HEK293 (cell line): ENCODE data around the gene IFT172.

Experiments
- CTCF ChIA-PET: fragments of 350-600 bp; formaldehyde crosslinking; extraction: SDS; loops from one replicate; lab custom pipeline; 2021; ENCODE audit warnings: antibody characterized with exemption; lab: Yijun Ruan, JAX
- POLR2A ChIA-PET: fragments of 300-600 bp; formaldehyde crosslinking; extraction: SDS; loops from one replicate; lab custom pipeline; 2020; ENCODE audit warnings: antibody characterized with exemption, inconsistent platforms; lab: Yijun Ruan, JAX
- H3K27ac ChIP-seq: fragments of 200-500 bp; sonication (Bioruptor generic); 2 replicates; pipeline ENCODE4 v1.5.1; 2014; ENCODE audit warnings: low read depth, low read length, control low read depth, inconsistent platforms; ENCODE audit errors: extremely low read depth
- H3K36me3 ChIP-seq, 2 experiments: fragments of 200-500 bp in 1 of 2; sonication (Bioruptor generic) in 1 of 2; 1 replicate in 1 of 2; 2 replicates in 1 of 2; pipeline ENCODE4 v1.5.1; 2014 to 2017; ENCODE audit warnings: inconsistent platforms in 2 of 2, low read length in 2 of 2; ENCODE audit not compliant: control insufficient read depth in 2 of 2, insufficient read depth in 1 of 2
- H3K4me1 ChIP-seq: fragments of 200-500 bp; sonication (Bioruptor generic); 2 replicates; pipeline ENCODE4 v1.5.1; 2014; ENCODE audit warnings: mild to moderate bottlenecking, low read length, inconsistent platforms; ENCODE audit not compliant: control insufficient read depth, insufficient read depth
- H3K4me3 ChIP-seq: 2 replicates; pipeline ENCODE4 v1.5.1; 2011; ENCODE audit warnings: low read depth, mild to moderate bottlenecking, control low read depth, low read length, moderate library complexity
- H3K9me3 ChIP-seq: fragments of 200-500 bp; sonication (Bioruptor generic); 2 replicates; pipeline ENCODE4 v1.5.1; 2014; ENCODE audit warnings: low read depth, low read length, inconsistent platforms; ENCODE audit not compliant: control insufficient read depth, insufficient read depth
- CTCF ChIP-seq: fragments of 450-650 bp; formaldehyde crosslinking; IDR thresholded peaks from 2 replicates; pipeline ENCODE4 v1.5.1; 2016; ENCODE audit warnings: missing biosample characterization, missing genetic modification characterization
- GLI4 ChIP-seq: fragments of 450-650 bp; formaldehyde crosslinking; IDR thresholded peaks from 2 replicates; pipeline ENCODE4 v1.5.1; 2016; ENCODE audit warnings: missing biosample characterization, missing genetic modification characterization
- HOXA7 ChIP-seq: sonication (generic); formaldehyde crosslinking; IDR thresholded peaks from 2 replicates; pipeline ENCODE4 v1.8.1; 2022; ENCODE audit warnings: missing genetic modification reagents, borderline replicate concordance
- KLF10 ChIP-seq: fragments of 450-650 bp; IDR thresholded peaks from 2 replicates; pipeline ENCODE4 v1.5.1; 2018; ENCODE audit warnings: missing biosample characterization, mild to moderate bottlenecking, missing genetic modification characterization
- KLF9 ChIP-seq: fragments of 450-650 bp; formaldehyde crosslinking; IDR thresholded peaks from 2 replicates; pipeline ENCODE4 v1.5.1; 2016; ENCODE audit warnings: missing biosample characterization, missing genetic modification characterization, low read depth
- MEIS1 ChIP-seq: sonication (generic); formaldehyde crosslinking; IDR thresholded peaks from 2 replicates; pipeline ENCODE4 v1.8.1; 2022; ENCODE audit warnings: missing genetic modification reagents, mild to moderate bottlenecking, borderline replicate concordance
- MYNN ChIP-seq: fragments of 450-650 bp; formaldehyde crosslinking; IDR thresholded peaks from 2 replicates; pipeline ENCODE4 v1.5.1; 2016; ENCODE audit warnings: missing biosample characterization, missing genetic modification characterization, borderline replicate concordance
- RBAK ChIP-seq: fragments of 450-650 bp; formaldehyde crosslinking; IDR thresholded peaks from 2 replicates; pipeline ENCODE4 v1.5.1; 2016; ENCODE audit warnings: missing biosample characterization, missing genetic modification characterization
- TCF7L2 ChIP-seq: IDR thresholded peaks from 2 replicates; pipeline ENCODE4 v1.6.1; 2011; ENCODE audit warnings: low read depth, mild to moderate bottlenecking, inconsistent platforms, low read length, moderate library complexity, borderline replicate concordance
- ZIC2 ChIP-seq: fragments of 450-650 bp; formaldehyde crosslinking; IDR thresholded peaks from 2 replicates; pipeline ENCODE4 v1.5.1; 2016; ENCODE audit warnings: missing biosample characterization, missing genetic modification characterization
- ZNF26 ChIP-seq: fragments of 450-650 bp; formaldehyde crosslinking; IDR thresholded peaks from 2 replicates; pipeline ENCODE4 v1.5.1; 2016; ENCODE audit warnings: missing biosample characterization, missing genetic modification characterization
- ZNF292 ChIP-seq: fragments of 450-650 bp; formaldehyde crosslinking; IDR thresholded peaks from 2 replicates; pipeline ENCODE4 v1.5.1; 2016; ENCODE audit warnings: low read depth, missing biosample characterization, missing genetic modification characterization, borderline replicate concordance
- ZNF302 ChIP-seq: fragments of 450-650 bp; formaldehyde crosslinking; IDR thresholded peaks from 2 replicates; pipeline ENCODE4 v1.5.1; 2016; ENCODE audit warnings: missing biosample characterization, missing genetic modification characterization, low read depth
- ZNF391 ChIP-seq: fragments of 450-650 bp; formaldehyde crosslinking; IDR thresholded peaks from 2 replicates; pipeline ENCODE4 v1.5.1; 2016; ENCODE audit warnings: low read depth, missing biosample characterization, missing genetic modification characterization, borderline replicate concordance
- ZNF426 ChIP-seq: fragments of 450-650 bp; formaldehyde crosslinking; IDR thresholded peaks from 2 replicates; pipeline ENCODE4 v1.5.1; 2017; ENCODE audit warnings: missing biosample characterization, missing genetic modification characterization, mild to moderate bottlenecking, inconsistent platforms, moderate library complexity
- ZNF558 ChIP-seq: fragments of 450-650 bp; formaldehyde crosslinking; IDR thresholded peaks from 2 replicates; pipeline ENCODE4 v1.5.1; 2016; ENCODE audit warnings: missing biosample characterization, missing genetic modification characterization
- ZNF561 ChIP-seq: fragments of 450-650 bp; IDR thresholded peaks from 2 replicates; pipeline ENCODE4 v1.5.1; 2018; ENCODE audit warnings: missing biosample characterization, missing genetic modification characterization, borderline replicate concordance
- ZNF610 ChIP-seq: fragments of 450-650 bp; formaldehyde crosslinking; IDR thresholded peaks from 2 replicates; pipeline ENCODE4 v1.5.1; 2016; ENCODE audit warnings: missing biosample characterization, missing genetic modification characterization, borderline replicate concordance
- ZNF830 ChIP-seq: fragments of 450-650 bp; IDR thresholded peaks from 2 replicates; pipeline ENCODE4 v1.5.0; 2018; ENCODE audit warnings: missing biosample characterization, missing genetic modification characterization, low read depth, mild to moderate bottlenecking, moderate library complexity
- ZSCAN4 ChIP-seq: fragments of 450-650 bp; formaldehyde crosslinking; IDR thresholded peaks from 2 replicates; pipeline ENCODE4 v1.5.1; 2017; ENCODE audit warnings: missing biosample characterization, missing genetic modification characterization
- ZSCAN5A ChIP-seq: fragments of 450-650 bp; formaldehyde crosslinking; IDR thresholded peaks from 2 replicates; pipeline ENCODE4 v1.5.1; 2016; ENCODE audit warnings: missing biosample characterization, missing genetic modification characterization

Gene IFT172

GRCh38 chr2:27445155-27445554 is 44.4 kb downstream of the IFT172 start:
- TF ChIP-seq HOXA7 (no peak), ZNF558 (no peak), TCF7L2 (no peak), ZNF292 (tag by site-specific recombination) (no peak), ZNF302 (tag by site-specific recombination) (no peak), MEIS1 (CRISPR knock-in tag) (no peak), ZNF391 (tag by site-specific recombination) (no peak), CTCF (tag by site-specific recombination) (no peak), KLF9 (tag by site-specific recombination) (no peak), ZNF561 (tag by site-specific recombination) (no peak), ZIC2 (tag by site-specific recombination) (no peak), ZNF610 (tag by site-specific recombination) (no peak), ZSCAN4 (tag by site-specific recombination) (no peak), ZNF26 (tag by site-specific recombination) (no peak)
- TF ChIP-seq, all 188 proteins: peak for 0
- ChIA-PET POLR2A (interaction anchor here (0.6 kb wide), 1 partner anchor 105 kb away, joined by 3 read pairs; no protein-coding TSS in a partner anchor), CTCF (no interaction called here)
- peaks cover 7 to 74% of the 10 kb centered on the region in 2 experiments for H3K36me3 ChIP-seq
- no peak overlapping the region for H3K27ac ChIP-seq
- H3K4me3 ChIP-seq = no peak overlapping the region
- no peaks in the 10 kb centered on the region for H3K9me3 ChIP-seq
- H3K4me1 ChIP-seq = no peaks in the 10 kb centered on the region

GRCh38 chr2:27442920-27443282 is 46.6 kb downstream of the IFT172 start:
- no peak overlapping the region for H3K27ac ChIP-seq
- POLR2A ChIA-PET = interaction anchor here (1.0 to 1.2 kb wide), 2 partner anchors 14 to 15 kb away, joined by 3 read pairs; partner anchors contain the start of gene NRBP1
- no peak for TF ChIP-seq RBAK
- no peak for TF ChIP-seq ZNF830 (tag by site-specific recombination)
- TF ChIP-seq ZNF426 (tag by site-specific recombination) = no peak
- no peak for TF ChIP-seq KLF10
- no peak for TF ChIP-seq MYNN (tag by site-specific recombination)
- no peak for TF ChIP-seq ZSCAN5A (tag by site-specific recombination)
- TF ChIP-seq GLI4 (tag by site-specific recombination) = no peak
- no peaks in the 10 kb centered on the region for H3K4me1 ChIP-seq
- H3K9me3 ChIP-seq = no peaks in the 10 kb centered on the region
- H3K36me3 ChIP-seq = peaks cover 24 to 76% of the 10 kb centered on the region in 2 experiments
- no peak overlapping the region for H3K4me3 ChIP-seq
- CTCF ChIA-PET = no interaction called here
